WTC11 (cell line): Measurements from ENCODE around the gene MMP28.

Source experiments
- CREB1 ChIP-seq: sonication (generic); formaldehyde crosslinking; IDR thresholded peaks from 2 replicates; pipeline ENCODE4 v1.8.0; 2023; ENCODE audit warnings: mild to moderate bottlenecking, missing genetic modification reagents
- ETV6 ChIP-seq: sonication (generic); formaldehyde crosslinking; IDR thresholded peaks from 2 replicates; pipeline ENCODE4 v1.8.1; 2022; ENCODE audit warnings: mild to moderate bottlenecking, missing genetic modification reagents
- FOXK1 ChIP-seq: sonication (generic); formaldehyde crosslinking; IDR thresholded peaks from 2 replicates; pipeline ENCODE4 v1.8.0; 2022; ENCODE audit warnings: mild to moderate bottlenecking, moderate library complexity, missing genetic modification reagents
- JUN ChIP-seq: sonication (generic); formaldehyde crosslinking; IDR thresholded peaks from 2 replicates; pipeline ENCODE4 v1.8.0; 2023; ENCODE audit warnings: mild to moderate bottlenecking, missing genetic modification reagents
- KAT7 ChIP-seq: sonication (generic); formaldehyde crosslinking; IDR thresholded peaks from 2 replicates; pipeline ENCODE4 v1.8.1; 2023; ENCODE audit warnings: missing genetic modification reagents, mild to moderate bottlenecking, borderline replicate concordance
- NFYB ChIP-seq: sonication (generic); formaldehyde crosslinking; conservative IDR thresholded peaks from 2 replicates; pipeline ENCODE4 v1.8.0; 2022; ENCODE audit warnings: low read depth, missing genetic modification reagents
- NR1H2 ChIP-seq: sonication (generic); formaldehyde crosslinking; IDR thresholded peaks from 2 replicates; pipeline ENCODE4 v1.9.0; 2021; ENCODE audit warnings: mild to moderate bottlenecking, moderate library complexity, missing genetic modification reagents
- RORB ChIP-seq: fragments of 250-450 bp; sonication (Bioruptor Pico); IDR thresholded peaks from 2 replicates; pipeline ENCODE4 v1.9.0; 2021; ENCODE audit warnings: mild to moderate bottlenecking
- SMAD3 ChIP-seq: sonication (generic); formaldehyde crosslinking; IDR thresholded peaks from 2 replicates; pipeline ENCODE4 v1.8.0; 2022; ENCODE audit warnings: missing genetic modification reagents, mild to moderate bottlenecking, borderline replicate concordance
- SP1 ChIP-seq: sonication (generic); formaldehyde crosslinking; conservative IDR thresholded peaks from 2 replicates; pipeline ENCODE4 v1.8.1; 2022; ENCODE audit warnings: missing genetic modification reagents
- TEAD1 ChIP-seq: sonication (generic); formaldehyde crosslinking; IDR thresholded peaks from 2 replicates; pipeline ENCODE4 v1.8.0; 2022; ENCODE audit warnings: mild to moderate bottlenecking, missing genetic modification reagents
- TF ChIP-seq, protein P1 (sequence below): fragments of 200-600 bp; IDR thresholded peaks from 2 replicates; pipeline ENCODE4 v1.8.0; 2022; ENCODE audit warnings: antibody characterized with exemption

DNA sequence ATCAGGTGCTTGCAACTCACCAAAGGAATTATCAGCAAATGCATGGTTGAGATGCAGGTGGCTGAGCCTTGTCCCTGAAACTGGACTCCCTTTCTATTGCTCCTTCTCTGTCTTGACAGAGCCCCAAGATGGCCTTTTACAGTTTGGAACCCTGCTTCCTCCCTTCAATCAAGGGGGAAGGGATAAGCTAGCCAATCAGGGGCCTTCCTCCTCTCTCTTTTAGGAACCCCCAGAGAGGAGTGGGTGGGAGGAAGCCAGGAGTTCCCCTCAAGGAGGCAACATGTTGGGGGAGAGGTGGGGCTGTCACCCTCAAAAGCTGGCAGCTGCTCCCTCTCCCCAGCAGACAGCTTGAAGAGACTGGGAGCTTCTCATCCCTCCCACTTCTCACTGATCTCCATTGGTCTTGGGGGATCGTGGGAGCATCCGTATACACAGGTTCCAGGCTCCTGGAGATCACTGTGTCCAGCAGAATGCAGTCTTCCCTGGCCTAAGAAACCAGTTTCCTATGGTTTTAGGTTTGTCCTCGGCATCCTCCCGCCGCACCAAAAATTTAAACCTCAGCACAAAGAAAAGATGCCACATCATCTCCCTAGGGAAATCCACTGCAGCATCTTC, 56.8 kb downstream of the MMP28 start:
- TF ChIP-seq, protein P1, sequence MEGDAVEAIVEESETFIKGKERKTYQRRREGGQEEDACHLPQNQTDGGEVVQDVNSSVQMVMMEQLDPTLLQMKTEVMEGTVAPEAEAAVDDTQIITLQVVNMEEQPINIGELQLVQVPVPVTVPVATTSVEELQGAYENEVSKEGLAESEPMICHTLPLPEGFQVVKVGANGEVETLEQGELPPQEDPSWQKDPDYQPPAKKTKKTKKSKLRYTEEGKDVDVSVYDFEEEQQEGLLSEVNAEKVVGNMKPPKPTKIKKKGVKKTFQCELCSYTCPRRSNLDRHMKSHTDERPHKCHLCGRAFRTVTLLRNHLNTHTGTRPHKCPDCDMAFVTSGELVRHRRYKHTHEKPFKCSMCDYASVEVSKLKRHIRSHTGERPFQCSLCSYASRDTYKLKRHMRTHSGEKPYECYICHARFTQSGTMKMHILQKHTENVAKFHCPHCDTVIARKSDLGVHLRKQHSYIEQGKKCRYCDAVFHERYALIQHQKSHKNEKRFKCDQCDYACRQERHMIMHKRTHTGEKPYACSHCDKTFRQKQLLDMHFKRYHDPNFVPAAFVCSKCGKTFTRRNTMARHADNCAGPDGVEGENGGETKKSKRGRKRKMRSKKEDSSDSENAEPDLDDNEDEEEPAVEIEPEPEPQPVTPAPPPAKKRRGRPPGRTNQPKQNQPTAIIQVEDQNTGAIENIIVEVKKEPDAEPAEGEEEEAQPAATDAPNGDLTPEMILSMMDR, result no peak
- no peak for TF ChIP-seq NFYB (CRISPR knock-in tag)
- no peak for TF ChIP-seq NR1H2 (CRISPR knock-in tag)
- no peak for TF ChIP-seq KAT7 (CRISPR knock-in tag)
- TF ChIP-seq SP1 (CRISPR knock-in tag), result no peak
- TF ChIP-seq TEAD1 (CRISPR knock-in tag), result no peak
- no peak for TF ChIP-seq CREB1 (CRISPR knock-in tag)
- TF ChIP-seq FOXK1, result no peak
- TF ChIP-seq ETV6, result no peak
- TF ChIP-seq JUN, result no peak
- TF ChIP-seq SMAD3 (CRISPR knock-in tag), result no peak
- no peak for TF ChIP-seq RORB (CRISPR knock-in tag)
